Breast epithelium (tissue), 3 donors: Measurements from ENCODE around the gene MAST4.

Experiments used
- CTCF ChIP-seq, 3 donors: fragments of 450-650 bp; IDR thresholded peaks; one replicate each; pipeline ENCODE4 v1.5.1; 2016 to 2017; ENCODE audit warnings: antibody characterized with exemption in 3 of 3, mild to moderate bottlenecking in 3 of 3, moderate library complexity in 3 of 3
- POLR2AphosphoS5 ChIP-seq, 3 donors: sonication (generic); formaldehyde crosslinking; IDR thresholded peaks; one replicate each; pipeline ENCODE4 v1.6.1; 2017; ENCODE audit warnings: antibody characterized with exemption in 3 of 3

- no peak for TF ChIP-seq CTCF (IDR thresholded peaks at IDR 0.05)
- no peak for TF ChIP-seq POLR2AphosphoS5 (IDR thresholded peaks at IDR 0.05)
These were observed 612.2 kb downstream of the MAST4 start for GRCh38 chr5:67208403-67208802.
